HG03108 (cell line): ENCODE measurements around the gene PANX3.
"Not testable (repeated sequence)": the region's sequence is repeated elsewhere in the genome, so short reads cannot be mapped to it uniquely, and the experiment has no call there.

ENCODE experiments used
- ATAC-seq: cut with Tn5 transposase; IDR thresholded peaks from one replicate; pipeline ENCODE4 v1.9.1; 2021; ENCODE audit warnings: moderate library complexity; ENCODE audit not compliant: unreplicated experiment

The PANX3 gene, protein sequence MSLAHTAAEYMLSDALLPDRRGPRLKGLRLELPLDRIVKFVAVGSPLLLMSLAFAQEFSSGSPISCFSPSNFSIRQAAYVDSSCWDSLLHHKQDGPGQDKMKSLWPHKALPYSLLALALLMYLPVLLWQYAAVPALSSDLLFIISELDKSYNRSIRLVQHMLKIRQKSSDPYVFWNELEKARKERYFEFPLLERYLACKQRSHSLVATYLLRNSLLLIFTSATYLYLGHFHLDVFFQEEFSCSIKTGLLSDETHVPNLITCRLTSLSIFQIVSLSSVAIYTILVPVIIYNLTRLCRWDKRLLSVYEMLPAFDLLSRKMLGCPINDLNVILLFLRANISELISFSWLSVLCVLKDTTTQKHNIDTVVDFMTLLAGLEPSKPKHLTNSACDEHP

DNA sequence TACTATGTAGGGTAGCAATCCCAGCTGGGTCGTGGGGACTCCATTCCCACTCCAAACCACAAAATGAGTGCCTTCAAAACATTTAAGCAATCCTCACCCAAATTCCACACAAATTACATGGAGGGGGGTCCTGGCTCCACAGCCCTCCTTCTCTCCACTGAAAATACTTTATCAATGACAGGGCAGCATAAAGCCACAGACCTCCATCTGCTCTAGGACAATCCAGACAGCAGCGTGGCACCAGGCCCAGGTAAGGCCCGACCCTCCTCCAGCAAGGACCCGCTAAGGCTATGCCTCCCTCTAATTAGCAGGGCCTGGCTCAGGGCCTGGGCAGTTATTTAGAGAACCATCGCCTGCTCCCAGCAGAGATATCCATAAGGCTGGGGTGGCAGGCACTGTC lies at the start of gene PANX3:
TSS of gene PANX3 (plus strand) at position 365 of the 400 bp plus-strand sequence. CDS start 129 bp downstream, outside the sequence.
- no peak for ATAC-seq

DNA sequence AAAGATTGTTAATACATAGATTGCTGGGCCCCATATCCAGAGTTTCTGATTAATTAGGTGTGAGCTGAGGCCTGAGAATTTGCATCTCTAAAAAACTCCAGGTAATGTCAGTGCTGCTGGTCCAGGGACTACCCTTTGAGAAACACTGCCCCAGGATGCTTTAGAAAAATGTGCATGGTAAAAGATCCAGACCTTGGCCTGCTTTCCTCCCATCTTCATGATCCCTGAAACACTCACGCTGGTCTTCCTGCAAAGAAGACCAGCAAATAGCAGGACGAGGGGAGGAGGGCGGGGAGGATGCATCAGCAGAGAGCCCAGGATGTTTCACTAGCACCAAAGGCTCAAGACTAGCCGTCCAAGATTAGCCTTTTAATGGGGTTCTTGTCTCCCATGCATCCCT lies 41.5 kb upstream of the PANX3 start, which contains the start of gene OR8A1:
TSS of gene OR8A1 (plus strand) at position 301 of the 400 bp plus-strand sequence. CDS start 123 bp downstream, outside the sequence.
- ATAC-seq, result no peak

DNA sequence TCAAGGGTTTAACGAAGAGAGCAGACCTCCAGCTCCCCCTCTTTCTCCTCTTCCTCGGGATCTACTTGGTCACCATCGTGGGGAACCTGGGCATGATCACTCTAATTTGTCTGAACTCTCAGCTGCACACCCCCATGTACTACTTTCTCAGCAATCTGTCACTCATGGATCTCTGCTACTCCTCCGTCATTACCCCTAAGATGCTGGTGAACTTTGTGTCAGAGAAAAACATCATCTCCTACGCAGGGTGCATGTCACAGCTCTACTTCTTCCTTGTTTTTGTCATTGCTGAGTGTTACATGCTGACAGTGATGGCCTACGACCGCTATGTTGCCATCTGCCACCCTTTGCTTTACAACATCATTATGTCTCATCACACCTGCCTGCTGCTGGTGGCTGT lies 41.1 kb upstream of the PANX3 start:
- no peak for ATAC-seq

DNA sequence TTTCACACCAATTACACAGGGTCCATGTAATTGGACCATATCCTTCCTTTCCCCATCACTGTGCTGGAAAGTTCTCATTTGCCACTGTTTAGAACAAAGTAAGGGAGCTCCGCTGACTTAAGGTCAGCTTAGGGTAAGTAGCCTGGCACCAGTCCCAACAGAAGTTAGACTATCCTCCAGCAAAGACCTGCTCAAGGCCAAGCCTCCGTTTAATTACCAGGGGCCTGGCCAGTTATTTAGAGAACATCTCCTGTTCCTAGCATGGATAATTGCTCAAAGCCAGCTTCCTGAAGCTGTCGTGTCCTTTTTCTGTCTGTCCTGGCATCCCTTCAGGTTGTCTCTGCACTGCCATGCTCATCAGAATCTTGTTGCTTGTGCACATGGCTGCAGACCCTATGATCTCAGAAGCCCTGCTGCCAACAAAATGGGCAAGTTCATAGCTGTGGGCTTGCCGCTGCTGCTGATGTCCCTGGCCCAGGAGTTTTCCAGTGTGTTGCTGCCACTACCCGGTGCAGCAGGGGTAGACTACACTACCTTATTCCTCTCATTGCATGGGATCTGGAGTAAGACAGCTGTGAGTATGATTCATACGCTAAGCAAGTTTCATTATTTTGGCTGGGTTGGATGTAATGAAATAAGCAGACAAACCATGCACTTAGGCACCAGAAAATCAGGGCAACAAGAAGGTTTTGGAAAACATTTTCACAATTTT lies 33.4 kb upstream of the PANX3 start:
- ATAC-seq, result no peak

DNA sequence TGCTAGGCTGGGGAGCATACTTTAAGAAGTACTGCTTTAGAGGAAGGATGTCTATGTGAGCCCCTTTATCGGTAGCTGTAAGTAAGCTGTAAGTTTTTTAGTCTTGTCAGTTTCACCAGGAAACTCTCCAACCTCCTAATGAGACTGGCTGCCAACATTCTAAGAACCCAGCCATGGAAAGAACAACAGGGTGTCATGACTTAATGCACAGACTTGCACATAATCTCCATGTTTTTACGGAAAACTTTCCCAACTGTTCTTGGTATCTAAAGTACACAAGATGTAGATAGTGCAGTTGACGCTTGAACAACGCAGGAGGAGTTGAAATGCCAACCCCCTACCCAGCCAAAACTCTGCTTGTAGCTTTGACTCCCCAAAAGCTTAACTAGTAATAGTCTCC lies 32.5 kb upstream of the PANX3 start:
- ATAC-seq, result no peak

DNA sequence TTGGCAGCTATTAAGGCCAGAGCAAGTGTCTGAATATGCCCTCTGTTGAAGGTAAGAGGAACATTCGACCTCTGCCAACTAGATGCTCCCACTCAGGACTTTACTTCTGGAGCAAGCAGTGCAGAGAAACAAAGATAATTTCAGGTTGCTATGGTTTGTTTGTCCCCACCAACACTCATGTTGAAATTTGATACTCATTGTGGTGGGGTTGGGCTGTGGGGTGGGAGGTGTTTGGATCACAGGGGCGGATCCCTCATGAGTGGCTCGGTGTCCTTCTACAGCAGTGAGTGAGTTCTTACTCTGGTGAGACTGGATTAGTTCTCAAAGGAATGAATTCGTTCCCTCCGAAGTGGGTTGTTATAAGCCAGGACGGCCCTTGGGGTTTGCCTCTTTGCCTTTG lies 29.4 kb upstream of the PANX3 start:
- no peak for ATAC-seq

DNA sequence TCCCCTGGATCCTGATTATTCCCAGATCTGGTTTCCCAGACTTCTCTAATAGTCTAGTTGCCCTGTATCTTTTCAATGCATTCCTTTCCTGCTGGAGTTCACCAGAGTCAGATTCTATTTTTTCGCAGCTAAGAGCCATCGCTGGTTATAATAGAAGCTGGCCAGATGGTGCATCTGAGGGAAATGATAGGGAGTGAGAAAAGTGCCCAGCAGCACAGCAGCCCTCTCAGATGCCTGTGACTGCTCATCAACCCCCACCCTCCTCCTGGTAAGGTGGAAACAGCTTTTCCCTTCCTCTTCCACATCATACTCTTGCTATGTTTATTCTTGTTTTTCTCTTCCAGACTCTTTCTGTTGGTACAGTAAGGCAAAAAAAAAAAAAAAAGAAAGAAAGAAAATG lies 28.7 kb upstream of the PANX3 start:
- ATAC-seq, result no peak

DNA sequence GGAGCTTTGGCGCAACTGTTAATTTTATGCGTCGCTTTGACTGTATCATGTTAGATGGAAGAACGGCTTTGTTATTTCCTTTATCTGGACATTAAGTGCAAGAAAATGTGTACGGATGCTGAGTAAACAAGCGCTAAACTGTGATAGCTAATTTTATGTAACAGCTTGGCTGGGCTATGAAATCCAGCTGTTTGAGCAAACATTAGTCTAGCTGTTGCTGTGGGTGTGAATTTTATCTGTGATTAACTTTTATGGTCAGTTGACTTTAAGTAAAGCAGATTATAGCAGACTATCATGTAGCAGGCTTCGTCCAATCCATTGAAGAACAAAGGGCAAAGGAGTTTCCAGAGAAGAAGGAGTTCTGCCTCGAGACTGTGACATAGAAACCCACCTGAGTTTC lies 27.4 kb upstream of the PANX3 start:
- ATAC-seq, result no peak

DNA sequence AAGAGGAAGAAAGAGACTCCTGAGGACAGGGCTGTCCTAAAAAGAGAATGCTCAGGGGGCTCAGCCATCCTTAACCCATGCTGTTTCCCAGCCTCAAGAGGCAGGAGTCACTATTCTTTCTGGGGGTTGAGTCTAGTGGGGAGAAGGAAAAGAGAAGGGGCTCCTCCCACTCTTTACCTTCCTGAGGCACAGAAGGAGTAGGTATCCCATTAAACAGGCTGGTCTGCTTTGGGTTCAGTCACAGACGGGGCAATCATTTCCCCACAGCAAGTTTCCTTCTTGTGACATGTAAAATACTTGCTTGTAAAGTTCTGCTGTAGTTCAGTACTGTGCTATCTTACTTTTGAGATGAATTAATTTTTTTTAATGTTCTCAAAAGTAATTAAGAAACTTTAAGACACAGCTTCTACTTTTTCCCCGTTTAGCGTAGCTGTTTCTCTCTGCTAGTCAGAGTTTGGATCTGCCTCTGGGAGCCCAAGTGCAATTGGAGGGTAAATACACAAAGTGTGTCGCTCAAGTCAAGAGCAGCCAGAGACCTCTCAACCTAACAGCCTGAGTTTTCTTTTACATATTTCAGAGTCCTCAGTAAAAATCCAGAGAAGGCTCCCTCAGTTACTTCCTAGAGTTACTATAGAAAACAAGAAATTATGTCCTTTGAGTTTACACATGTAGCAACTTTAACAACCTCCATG lies 26.4 kb upstream of the PANX3 start:
- ATAC-seq, result no peak

DNA sequence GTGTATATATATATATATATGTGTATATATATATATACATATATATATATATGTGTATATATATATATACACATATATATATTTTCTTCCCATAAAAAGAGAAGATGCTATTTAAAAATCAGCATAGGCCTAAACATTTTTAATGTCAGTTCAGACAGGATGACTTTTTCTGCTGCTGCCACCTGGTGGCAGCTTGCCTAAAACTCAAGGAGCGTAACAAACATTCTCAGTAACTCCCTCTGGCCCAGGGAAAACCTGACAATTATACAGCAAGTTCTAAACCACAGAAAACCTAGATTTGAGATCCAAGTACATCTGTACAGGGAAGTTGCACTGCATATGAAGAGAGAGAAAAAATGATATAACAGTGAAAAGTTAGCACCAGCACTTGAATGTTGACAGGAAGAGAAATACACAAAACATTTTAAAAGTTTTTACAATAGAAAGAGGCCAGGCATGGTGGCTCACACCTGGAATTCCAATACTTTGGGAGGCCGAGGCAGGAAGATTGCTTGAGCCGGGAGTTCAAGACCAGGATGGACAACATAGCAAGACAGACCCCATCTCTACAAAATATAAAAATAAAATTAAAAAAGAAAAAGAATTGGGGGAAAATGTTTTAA lies 24.9 kb upstream of the PANX3 start:
- no peak for ATAC-seq

DNA sequence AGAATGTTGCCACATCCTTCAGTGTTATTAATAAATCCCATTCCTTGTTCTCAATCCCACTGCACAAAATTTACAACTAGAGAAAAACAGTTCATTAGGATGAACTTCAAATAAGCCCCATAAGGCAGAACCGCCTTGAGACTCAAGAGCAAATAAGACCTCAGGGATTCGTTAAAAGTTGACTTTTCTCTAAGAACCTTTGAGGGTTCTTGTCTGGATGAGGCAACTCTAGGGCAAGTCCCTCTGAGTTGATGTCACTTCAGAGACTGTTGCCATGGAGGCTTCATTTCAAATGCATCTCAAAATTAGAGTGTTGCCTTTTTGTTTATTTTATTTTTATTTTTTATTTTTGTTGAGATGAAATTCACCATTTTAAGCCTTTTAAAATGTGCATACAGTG lies 19.8 kb upstream of the PANX3 start:
- ATAC-seq, result no peak

DNA sequence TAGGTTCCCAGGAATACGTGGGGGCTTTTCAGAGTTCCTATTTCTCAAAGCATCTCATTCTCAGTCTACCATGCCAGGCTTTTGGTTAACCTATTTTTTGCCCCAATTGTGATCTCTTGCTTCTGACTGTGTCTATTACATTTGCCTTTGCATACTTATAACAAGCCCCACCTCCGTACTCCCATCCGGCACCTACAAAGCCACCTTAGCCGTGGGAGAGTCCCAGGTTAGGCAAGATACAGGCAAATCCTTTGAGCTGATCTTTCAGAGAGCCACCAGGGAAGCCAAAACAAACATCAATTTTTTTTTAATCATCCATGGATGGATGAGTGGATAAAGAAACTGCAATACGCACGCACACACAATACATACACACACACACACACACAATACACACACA lies 18.6 kb upstream of the PANX3 start:
- no peak for ATAC-seq

DNA sequence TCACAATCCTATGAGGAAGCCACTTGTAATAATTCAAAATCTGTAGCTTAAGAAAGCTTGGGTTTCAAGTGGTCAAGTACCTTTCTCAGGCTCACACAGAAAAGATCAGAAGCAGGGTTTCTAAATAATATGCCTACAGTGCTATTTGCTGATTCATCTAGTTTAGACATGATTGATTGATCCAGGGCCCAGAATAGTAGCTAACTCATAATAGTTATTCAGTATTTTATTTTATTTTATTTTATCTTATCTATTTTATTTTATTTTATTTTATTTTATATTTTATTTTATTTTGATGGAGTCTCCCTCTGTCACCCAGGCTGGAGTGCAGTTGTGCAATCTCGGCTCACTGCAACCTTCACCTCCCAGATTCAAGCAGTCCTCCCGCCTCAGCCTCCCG lies 15.9 kb upstream of the PANX3 start:
- no peak for ATAC-seq

DNA sequence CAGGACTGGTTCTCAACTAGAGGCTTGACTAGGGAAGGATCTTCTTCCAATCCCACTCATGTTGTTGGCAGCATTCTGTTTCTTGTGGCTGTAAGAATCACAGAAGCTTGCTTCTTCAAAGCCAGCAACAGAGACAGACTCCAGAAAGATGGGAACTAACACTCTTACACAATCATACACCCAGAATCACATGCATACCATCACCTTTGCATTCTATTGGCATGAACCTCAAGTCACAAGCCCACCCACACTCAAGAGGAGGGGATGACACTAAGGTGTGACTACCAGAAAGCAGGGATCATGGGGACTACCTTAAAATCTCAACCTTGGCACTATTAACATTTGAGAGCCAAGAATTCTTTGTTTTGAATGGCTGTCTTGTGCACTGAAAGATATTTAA lies 13.6 kb upstream of the PANX3 start:
- ATAC-seq, result no peak

DNA sequence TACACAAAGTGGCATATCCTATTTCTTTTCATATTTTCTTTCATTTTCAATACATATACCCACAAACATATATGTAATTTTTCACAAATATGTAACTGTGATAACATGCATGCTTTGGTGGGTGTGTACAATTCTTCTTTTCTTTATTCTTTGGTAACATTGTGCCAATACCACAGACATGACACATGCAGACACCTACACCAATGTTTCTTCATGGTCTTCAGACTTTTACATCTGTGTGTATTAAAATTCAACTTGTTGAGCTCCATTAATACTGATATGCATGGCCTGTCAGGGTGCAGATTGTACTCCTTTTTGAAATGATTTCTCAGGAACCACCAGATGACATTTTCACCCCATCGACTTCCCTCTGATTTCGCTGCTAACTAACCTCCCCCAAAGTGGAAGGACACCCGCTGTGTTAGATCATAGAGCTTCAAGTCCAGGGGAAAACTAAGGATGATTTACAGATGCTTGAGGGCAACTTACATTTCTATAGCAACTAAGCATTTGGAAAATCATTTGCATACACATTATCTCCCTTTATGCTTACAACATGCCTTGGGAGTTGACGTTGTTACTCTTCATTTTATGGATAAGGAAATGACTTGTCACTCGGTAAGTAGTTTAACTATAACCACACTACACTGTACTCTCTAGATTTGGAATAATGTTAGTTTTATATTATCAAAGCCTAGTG lies 10.5 kb upstream of the PANX3 start:
- ATAC-seq, result no peak

DNA sequence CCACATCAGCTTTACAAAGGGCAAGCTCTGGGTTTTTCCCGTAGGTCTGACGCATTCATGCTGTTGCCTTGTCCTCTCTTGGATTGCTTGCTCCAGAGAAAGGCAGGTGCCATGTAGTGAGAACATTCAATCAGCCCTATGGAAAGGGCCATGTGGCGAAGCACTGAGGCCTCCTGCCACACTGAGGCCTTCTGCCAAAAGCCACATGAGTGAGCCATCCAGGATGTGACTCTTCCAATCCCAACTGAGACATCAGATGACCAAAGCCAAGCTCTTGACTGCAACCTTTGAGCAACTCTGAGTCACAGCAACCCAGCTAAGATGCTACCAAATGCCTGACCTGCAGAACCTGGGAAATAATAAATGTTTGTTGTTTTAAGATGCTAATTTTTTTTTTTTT lies 9.0 kb upstream of the PANX3 start:
- no peak for ATAC-seq

DNA sequence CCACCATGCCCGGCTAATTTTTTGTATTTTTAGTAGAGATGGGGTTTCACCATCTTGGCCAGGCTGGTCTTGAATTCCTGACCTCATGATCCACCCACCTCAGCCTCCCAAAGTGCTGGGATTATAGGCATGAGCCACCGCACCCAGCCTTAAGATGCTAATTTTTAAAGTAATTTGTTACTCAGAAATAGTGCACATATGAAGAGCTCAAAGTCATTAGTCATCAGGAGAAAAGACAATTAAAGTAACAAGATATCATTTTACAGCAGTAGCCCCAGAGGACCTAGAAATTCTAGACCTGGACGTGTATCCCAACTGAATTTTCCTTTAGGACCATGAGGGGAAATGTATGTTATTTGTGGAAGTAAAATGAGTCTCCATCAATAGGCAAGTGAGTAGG lies 8.5 kb upstream of the PANX3 start:
- ATAC-seq, result not testable (repeated sequence)

DNA sequence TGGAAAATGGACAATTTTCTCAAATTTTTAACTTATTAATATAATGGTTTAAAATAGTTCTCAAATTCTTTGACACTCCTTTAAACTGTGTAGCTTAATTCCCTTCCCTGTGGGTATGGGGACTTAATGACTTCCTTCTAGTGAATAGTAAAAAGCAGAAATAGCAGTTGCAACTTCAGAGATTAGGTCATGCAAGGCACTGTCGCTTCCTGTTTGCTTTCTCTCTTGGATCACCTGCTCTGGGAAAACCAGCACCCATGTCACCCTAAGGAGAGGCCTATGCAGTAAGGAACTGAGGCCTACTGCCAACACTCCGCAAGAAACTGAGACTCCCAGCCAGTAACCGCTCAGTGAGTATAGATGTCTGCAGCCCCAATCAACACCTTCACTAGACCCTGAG lies 5.5 kb upstream of the PANX3 start:
- no peak for ATAC-seq

DNA sequence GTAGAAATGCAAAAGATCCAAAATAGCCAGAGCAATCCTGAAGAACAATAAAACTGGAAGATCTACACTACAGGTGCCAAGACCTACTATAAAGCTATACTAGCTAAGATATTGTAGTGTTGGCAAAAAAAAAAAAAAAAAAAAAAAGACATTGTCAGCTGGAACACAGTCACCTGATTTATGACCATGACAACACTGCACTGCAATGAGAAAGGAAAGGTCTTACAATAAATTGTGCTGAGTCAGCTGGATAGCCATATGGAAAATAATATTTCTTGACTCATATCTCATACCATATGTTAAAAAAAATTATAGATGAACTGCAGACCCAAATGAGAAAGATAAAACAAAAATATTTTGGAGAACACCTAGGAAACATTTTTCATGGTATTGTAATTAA lies 3.1 kb upstream of the PANX3 start:
- no peak for ATAC-seq

DNA sequence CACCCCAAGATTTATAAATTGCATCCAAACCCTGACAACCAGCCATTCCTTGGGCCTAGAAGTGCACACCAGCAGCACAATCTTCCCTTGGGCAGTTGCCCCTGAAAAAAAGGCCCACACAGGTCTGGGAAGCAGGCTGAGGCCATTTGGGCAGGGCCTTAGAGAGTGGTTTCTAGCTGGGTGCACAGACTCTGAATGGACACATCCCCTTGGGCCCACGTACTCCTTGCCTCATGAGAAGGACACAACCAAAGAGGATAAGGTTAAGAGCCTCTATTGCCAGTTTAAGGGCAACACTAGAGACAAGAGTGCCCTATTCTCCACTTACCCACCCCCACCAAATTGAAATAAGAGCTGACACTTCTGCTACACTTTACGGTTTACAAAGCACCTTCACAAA lies 933 bp upstream of the PANX3 start:
- no peak for ATAC-seq

DNA sequence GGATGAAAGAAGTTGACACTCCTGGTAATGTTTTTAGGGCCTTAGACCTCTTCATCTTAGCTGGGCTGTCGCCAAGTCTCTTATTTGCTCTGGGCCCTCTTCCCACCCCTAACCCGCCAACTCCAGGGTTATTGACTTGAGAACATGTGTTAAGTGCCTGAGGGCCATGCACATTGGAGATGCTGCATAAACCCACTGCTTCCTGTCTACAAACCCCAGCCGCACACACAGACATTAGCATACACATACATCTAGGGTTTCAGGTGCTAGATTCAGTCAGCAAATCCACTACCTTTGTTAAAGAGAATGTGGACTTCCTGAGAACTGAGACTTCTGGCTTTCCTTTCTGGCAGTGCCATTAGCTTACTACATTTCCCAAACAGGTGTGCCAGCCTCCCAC lies 817 bp downstream of the PANX3 start:
- ATAC-seq, result no peak
